GM12878 (cell line): ENCODE measurements around the gene APC2. TPM values are rescaled to one million over a fixed set of nuclear protein-coding genes. Genes with fewer than 3 reads are reported as not detected.

Experiments used
- ASH2L ChIP-seq: fragments of 300-600, 200-600 bp; sonication (generic); IDR thresholded peaks from 2 replicates; pipeline ENCODE4 v1.6.1; 2017; ENCODE audit warnings: low read depth, mild to moderate bottlenecking, borderline replicate concordance
- CHD1 ChIP-seq: IDR thresholded peaks from 2 replicates; pipeline ENCODE4 v1.6.1; 2012; ENCODE audit warnings: low read depth, low read length, improper control_type of control experiment
- E2F4 ChIP-seq: IDR thresholded peaks from 2 replicates; pipeline ENCODE4 v1.6.1; 2012; ENCODE audit warnings: low read depth, low read length, improper control_type of control experiment
- EED ChIP-seq: sonication (generic); IDR thresholded peaks from 2 replicates; pipeline ENCODE4 v1.6.1; 2016; ENCODE audit warnings: antibody characterized with exemption, low read depth
- EZH2 ChIP-seq: IDR thresholded peaks from 2 replicates; pipeline ENCODE4 v1.6.1; 2012; ENCODE audit warnings: low read depth, mild to moderate bottlenecking, control low read depth, inconsistent platforms, low read length, borderline replicate concordance; ENCODE audit not compliant: control insufficient read depth
- FOXM1 ChIP-seq: IDR thresholded peaks from 2 replicates; pipeline ENCODE4 v1.6.1; 2012; ENCODE audit warnings: low read depth, mild to moderate bottlenecking, inconsistent platforms, low read length, moderate library complexity
- GATAD2B ChIP-seq: fragments of 450-650 bp; conservative IDR thresholded peaks from 2 replicates; pipeline ENCODE4 v1.6.1; 2017; ENCODE audit warnings: low read depth, mild to moderate bottlenecking, moderate library complexity
- HCFC1 ChIP-seq: fragments of 150-350 bp; IDR thresholded peaks from 2 replicates; pipeline ENCODE4 v1.6.1; 2014; ENCODE audit warnings: low read length
- IKZF2 ChIP-seq, 2 experiments: fragments of 450-650 bp; IDR thresholded peaks; 2 replicates each; pipeline ENCODE4 v1.6.1; 2017; ENCODE audit warnings: mild to moderate bottlenecking in 2 of 2, moderate library complexity in 2 of 2
- JUNB ChIP-seq: IDR thresholded peaks from 2 replicates; pipeline ENCODE4 v1.6.1; 2016; ENCODE audit warnings: antibody characterized with exemption, mild to moderate bottlenecking
- LARP7 ChIP-seq: fragments of 450-650 bp; IDR thresholded peaks from 2 replicates; pipeline ENCODE4 v1.6.1; 2017; ENCODE audit warnings: mild to moderate bottlenecking
- MEF2B ChIP-seq: fragments of 450-650 bp; IDR thresholded peaks from 2 replicates; pipeline ENCODE4 v1.6.1; 2018; ENCODE audit warnings: mild to moderate bottlenecking, moderate library complexity; ENCODE audit not compliant: partially characterized antibody, poor library complexity, severe bottlenecking
- PAX5 ChIP-seq: IDR thresholded peaks from 2 replicates; pipeline ENCODE4 v1.6.1; 2011; ENCODE audit warnings: low read depth, low read length, borderline replicate concordance
- PBX3 ChIP-seq: IDR thresholded peaks from 2 replicates; pipeline ENCODE4 v1.6.1; 2011; ENCODE audit warnings: mild to moderate bottlenecking, low read depth, low read length, moderate library complexity; ENCODE audit not compliant: insufficient replicate concordance
- POLR2AphosphoS2 ChIP-seq: IDR thresholded peaks from 2 replicates; pipeline ENCODE4 v1.6.1; 2011; ENCODE audit warnings: low read depth, mild to moderate bottlenecking, low read length, improper control_type of control experiment, moderate library complexity
- RAD21 ChIP-seq: IDR thresholded peaks from 2 replicates; pipeline ENCODE4 v1.6.1; 2011; ENCODE audit warnings: mild to moderate bottlenecking, low read depth, low read length, moderate library complexity; ENCODE audit not compliant: insufficient read depth
- RBBP5 ChIP-seq: fragments of 200-600 bp; sonication (generic); conservative IDR thresholded peaks from 2 replicates; pipeline ENCODE4 v1.6.1; 2016
- SMAD1 ChIP-seq: fragments of 450-650 bp; IDR thresholded peaks from 2 replicates; pipeline ENCODE4 v1.6.1; 2018; ENCODE audit warnings: mild to moderate bottlenecking, low read depth; ENCODE audit not compliant: partially characterized antibody
- SMARCA5 ChIP-seq: fragments of 450-650 bp; IDR thresholded peaks from 2 replicates; pipeline ENCODE4 v1.6.1; 2017; ENCODE audit warnings: mild to moderate bottlenecking
- SP1 ChIP-seq: IDR thresholded peaks from one replicate; pipeline ENCODE4 v1.6.1; 2011; ENCODE audit warnings: low read depth, low read length
- SPI1 ChIP-seq: IDR thresholded peaks from 2 replicates; pipeline ENCODE4 v1.6.1; 2011; ENCODE audit warnings: low read depth, mild to moderate bottlenecking, low read length, moderate library complexity, borderline replicate concordance; ENCODE audit not compliant: insufficient read depth
- STAT3 ChIP-seq: IDR thresholded peaks from 2 replicates; pipeline ENCODE4 v1.6.1; 2011; ENCODE audit warnings: low read depth, low read length, improper control_type of control experiment
- TBL1XR1 ChIP-seq: IDR thresholded peaks from 2 replicates; pipeline ENCODE4 v1.6.1; 2012; ENCODE audit warnings: low read depth, low read length, improper control_type of control experiment
- TCF3 ChIP-seq: IDR thresholded peaks from 2 replicates; pipeline ENCODE4 v1.6.1; 2012; ENCODE audit warnings: low read depth, mild to moderate bottlenecking, low read length, borderline replicate concordance; ENCODE audit not compliant: insufficient read depth
- ZBTB11 ChIP-seq: fragments of 450-650 bp; formaldehyde crosslinking; IDR thresholded peaks from 2 replicates; pipeline ENCODE4 v1.5.0; 2022; ENCODE audit warnings: mild to moderate bottlenecking, missing genetic modification characterization
- polyA plus RNA-seq, 11 experiments: library from polyadenylated mRNA; depleted of rRNA in 4 of 11; unstranded in 6 of 11; stranded (reverse) in 5 of 11; fragments of >200 nt; fragmentation: Nextera tagmentation in 4 of 11; fragmentation: Illumina TruSeq in 1 of 11; extraction: Ambion mirVana in 4 of 11; extraction: Trizol in 1 of 11; gene quantifications; 1 replicate in 1 of 11; 2 replicates in 10 of 11; pipeline versions ENCODE4 v1.2.1 to v1.2.3, GENCODE V29; 2011 to 2016; ENCODE audit warnings: inconsistent platforms in 2 of 11, missing spikeins in 2 of 11, low read depth in 1 of 11
- total RNA-seq, 4 experiments: library from RNA; depleted of rRNA in 3 of 4; stranded (reverse); fragments of >200 nt in 3 of 4; fragmentation: Illumina TruSeq in 1 of 4; extraction: Trizol in 1 of 4; gene quantifications; 2 replicates each; pipeline versions ENCODE4 v1.2.1 to v1.2.3, GENCODE V29; 2013 to 2021

The APC2 gene
- total and polyA plus RNA-seq, 10 of the 15 experiments (the other 5 are each of a cell fraction or from before 2014, with no cell fraction given), result under 0.01 to 0.73 (median 0.04) TPM; not detected in 5

- TF ChIP-seq E2F4 (no peak), TCF3 (no peak), PBX3 (no peak), IKZF2 (IDR thresholded peaks at IDR 0.05) (no peak), EED (no peak), CHD1 (no peak), STAT3 (no peak), PAX5 (no peak), ZBTB11 (CRISPR knock-in tag) (no peak), RBBP5 (no peak), GATAD2B (peak; percentile 76), HCFC1 (no peak), SMARCA5 (peak; percentile 97), EZH2 (no peak), SMAD1 (no peak), LARP7 (peak; percentile 85), ASH2L (no peak), RAD21 (peak; percentile 55), FOXM1 (no peak), SPI1 (no peak), MEF2B (no peak), TBL1XR1 (no peak), POLR2AphosphoS2 (no peak), JUNB (no peak), SP1 (peak; percentile 38)
Measured at GRCh38 chr19:1445185-1445931, 4.6 kb upstream of the APC2 start (continued).
